HL-60 (cell line): ENCODE data around the gene FTCD.

Experiments used
- DNase-seq, 2 experiments: peaks; one replicate each; pipeline ENCODE4 v3.0.0-alpha.2; 2010 to 2020; ENCODE audit warnings: low read depth in 1 of 2, low spot score in 1 of 2
- H3K27ac ChIP-seq: fragments of 250-450 bp; sonication (Bioruptor Pico); replicated peaks from 2 replicates; pipeline ENCODE4 v1.5.1; 2020; ENCODE audit warnings: mild to moderate bottlenecking, moderate library complexity
- H3K27me3 ChIP-seq: fragments of 250-450 bp; sonication (Bioruptor Pico); 2 replicates; pipeline ENCODE4 v1.5.1; 2021; ENCODE audit warnings: mild to moderate bottlenecking, moderate library complexity; ENCODE audit not compliant: insufficient read depth, poor library complexity, severe bottlenecking
- H3K4me3 ChIP-seq: replicated peaks from 2 replicates; pipeline ENCODE4 v1.5.1; 2011; ENCODE audit warnings: mild to moderate bottlenecking, control low read depth, low read length; ENCODE audit not compliant: insufficient read depth
- GABPA ChIP-seq: IDR thresholded peaks from 2 replicates; pipeline ENCODE4 v1.6.1; 2012; ENCODE audit warnings: low read depth
- POLR2AphosphoS5 ChIP-seq: IDR thresholded peaks from 2 replicates; pipeline ENCODE4 v1.6.1; 2012; ENCODE audit warnings: low read depth
- SPI1 ChIP-seq: IDR thresholded peaks from 2 replicates; pipeline ENCODE4 v1.6.1; 2012; ENCODE audit warnings: low read depth, mild to moderate bottlenecking, borderline replicate concordance
- TF ChIP-seq, protein P1 (sequence below): IDR thresholded peaks from 2 replicates; pipeline ENCODE4 v1.6.1; 2012; ENCODE audit warnings: low read depth; ENCODE audit not compliant: insufficient replicate concordance
- TF ChIP-seq, protein P2 (sequence below): IDR thresholded peaks from one replicate; pipeline ENCODE4 v1.5.1; 2011; ENCODE audit warnings: low read length, control low read depth, inconsistent platforms; ENCODE audit not compliant: insufficient read depth

The FTCD gene

DNA sequence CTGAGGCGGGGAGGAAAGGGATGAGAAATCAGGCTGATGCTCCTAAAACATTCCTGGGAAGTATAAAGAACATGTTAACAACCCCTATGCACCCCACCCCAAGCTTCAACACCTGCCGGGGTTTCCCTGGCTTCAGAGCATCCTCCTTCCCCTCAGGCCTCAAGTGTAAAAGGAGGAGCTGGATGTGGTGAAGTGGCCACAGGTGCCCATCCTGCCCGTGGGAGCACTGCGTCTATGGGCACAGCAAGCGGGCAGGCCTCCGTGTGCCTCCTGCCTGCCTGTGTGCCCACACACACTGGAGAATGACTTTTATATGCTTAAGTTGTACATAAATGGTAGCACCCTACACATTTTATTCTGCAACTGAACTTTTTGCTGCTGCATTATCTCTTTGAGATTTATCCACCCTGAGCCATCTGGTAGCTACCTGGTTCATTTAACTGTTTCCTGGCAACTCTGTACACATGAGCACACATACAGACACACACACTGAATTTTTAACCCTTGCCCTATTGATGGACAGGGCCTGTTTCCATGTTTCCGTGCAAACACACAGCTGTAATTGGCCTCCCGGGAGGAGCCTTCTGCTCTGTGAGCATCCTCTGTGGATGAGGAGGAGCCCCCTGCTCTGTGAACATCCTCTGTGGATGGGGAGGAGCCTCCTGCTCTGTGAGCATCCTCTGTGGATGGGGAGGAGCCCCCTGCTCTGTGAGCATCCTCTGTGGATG, 13.4 kb upstream of the FTCD start:
- H3K27me3 ChIP-seq = no peaks in the 10 kb centered on the region
- TF ChIP-seq, protein P1, sequence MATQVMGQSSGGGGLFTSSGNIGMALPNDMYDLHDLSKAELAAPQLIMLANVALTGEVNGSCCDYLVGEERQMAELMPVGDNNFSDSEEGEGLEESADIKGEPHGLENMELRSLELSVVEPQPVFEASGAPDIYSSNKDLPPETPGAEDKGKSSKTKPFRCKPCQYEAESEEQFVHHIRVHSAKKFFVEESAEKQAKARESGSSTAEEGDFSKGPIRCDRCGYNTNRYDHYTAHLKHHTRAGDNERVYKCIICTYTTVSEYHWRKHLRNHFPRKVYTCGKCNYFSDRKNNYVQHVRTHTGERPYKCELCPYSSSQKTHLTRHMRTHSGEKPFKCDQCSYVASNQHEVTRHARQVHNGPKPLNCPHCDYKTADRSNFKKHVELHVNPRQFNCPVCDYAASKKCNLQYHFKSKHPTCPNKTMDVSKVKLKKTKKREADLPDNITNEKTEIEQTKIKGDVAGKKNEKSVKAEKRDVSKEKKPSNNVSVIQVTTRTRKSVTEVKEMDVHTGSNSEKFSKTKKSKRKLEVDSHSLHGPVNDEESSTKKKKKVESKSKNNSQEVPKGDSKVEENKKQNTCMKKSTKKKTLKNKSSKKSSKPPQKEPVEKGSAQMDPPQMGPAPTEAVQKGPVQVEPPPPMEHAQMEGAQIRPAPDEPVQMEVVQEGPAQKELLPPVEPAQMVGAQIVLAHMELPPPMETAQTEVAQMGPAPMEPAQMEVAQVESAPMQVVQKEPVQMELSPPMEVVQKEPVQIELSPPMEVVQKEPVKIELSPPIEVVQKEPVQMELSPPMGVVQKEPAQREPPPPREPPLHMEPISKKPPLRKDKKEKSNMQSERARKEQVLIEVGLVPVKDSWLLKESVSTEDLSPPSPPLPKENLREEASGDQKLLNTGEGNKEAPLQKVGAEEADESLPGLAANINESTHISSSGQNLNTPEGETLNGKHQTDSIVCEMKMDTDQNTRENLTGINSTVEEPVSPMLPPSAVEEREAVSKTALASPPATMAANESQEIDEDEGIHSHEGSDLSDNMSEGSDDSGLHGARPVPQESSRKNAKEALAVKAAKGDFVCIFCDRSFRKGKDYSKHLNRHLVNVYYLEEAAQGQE = no peak
- TF ChIP-seq POLR2AphosphoS5 = no peak
- TF ChIP-seq GABPA = no peak
- TF ChIP-seq, protein P2, sequence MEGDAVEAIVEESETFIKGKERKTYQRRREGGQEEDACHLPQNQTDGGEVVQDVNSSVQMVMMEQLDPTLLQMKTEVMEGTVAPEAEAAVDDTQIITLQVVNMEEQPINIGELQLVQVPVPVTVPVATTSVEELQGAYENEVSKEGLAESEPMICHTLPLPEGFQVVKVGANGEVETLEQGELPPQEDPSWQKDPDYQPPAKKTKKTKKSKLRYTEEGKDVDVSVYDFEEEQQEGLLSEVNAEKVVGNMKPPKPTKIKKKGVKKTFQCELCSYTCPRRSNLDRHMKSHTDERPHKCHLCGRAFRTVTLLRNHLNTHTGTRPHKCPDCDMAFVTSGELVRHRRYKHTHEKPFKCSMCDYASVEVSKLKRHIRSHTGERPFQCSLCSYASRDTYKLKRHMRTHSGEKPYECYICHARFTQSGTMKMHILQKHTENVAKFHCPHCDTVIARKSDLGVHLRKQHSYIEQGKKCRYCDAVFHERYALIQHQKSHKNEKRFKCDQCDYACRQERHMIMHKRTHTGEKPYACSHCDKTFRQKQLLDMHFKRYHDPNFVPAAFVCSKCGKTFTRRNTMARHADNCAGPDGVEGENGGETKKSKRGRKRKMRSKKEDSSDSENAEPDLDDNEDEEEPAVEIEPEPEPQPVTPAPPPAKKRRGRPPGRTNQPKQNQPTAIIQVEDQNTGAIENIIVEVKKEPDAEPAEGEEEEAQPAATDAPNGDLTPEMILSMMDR = no peak
- TF ChIP-seq SPI1 = no peak
- no peak overlapping the region for H3K4me3 ChIP-seq
- H3K27ac ChIP-seq = no peak overlapping the region
- DNase-seq = no peak

DNA sequence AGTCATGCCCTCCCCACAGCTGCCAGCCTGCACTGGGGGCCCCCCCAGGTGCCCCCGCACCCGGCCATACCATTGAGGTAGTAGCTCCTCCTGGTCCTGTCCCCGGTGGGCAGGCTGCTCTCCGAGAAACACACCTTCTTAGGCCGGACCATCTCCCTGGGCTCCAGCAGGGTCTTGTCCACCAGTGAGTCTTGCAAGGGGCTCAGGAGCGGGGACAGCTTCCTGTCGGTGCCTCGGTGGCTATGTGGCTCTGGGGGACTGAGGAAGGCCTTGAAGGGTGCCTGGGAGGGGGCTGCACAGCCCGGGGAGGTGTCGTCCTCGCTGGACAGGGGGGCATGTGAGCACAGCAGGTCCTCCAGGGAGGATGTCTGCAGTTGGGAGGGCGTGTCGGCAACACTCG, 12.9 kb upstream of the FTCD start:
- Histone ChIP-seq H3K27me3 (no peaks in the 10 kb centered on the region), H3K27ac (no peak overlapping the region), H3K4me3 (no peak overlapping the region)
- TF ChIP-seq POLR2AphosphoS5 (no peak), SPI1 (no peak), GABPA (no peak)
- TF ChIP-seq, protein P2 = no peak
- TF ChIP-seq, protein P1 = no peak
- DNase-seq = no peak

DNA sequence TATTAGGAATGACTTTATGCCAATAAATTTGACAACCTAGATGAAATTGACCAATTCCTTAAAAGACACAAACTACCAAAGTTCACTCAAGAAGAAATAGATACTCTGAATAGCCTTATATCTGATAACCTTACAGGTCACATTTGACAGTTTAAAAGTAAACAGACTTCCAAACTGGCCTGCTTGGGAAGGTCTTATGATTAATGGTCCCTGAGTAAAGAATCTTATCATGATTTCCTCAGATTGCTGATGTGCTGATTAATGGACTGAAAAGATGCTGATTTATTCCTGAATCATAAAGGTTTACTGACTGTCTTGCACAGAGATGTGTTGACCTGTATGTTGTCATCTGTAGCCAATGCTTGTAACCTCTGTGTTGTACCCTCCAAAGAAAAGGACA, 9.7 kb upstream of the FTCD start:
- H3K27ac ChIP-seq = no peak overlapping the region
- no peak for DNase-seq
- H3K27me3 ChIP-seq = no peaks in the 10 kb centered on the region
- H3K4me3 ChIP-seq = no peak overlapping the region
- TF ChIP-seq, protein P1 = no peak
- TF ChIP-seq SPI1 = no peak
- TF ChIP-seq, protein P2 = no peak
- no peak for TF ChIP-seq POLR2AphosphoS5
- TF ChIP-seq GABPA = no peak
